ENCODE results near the gene MOGAT1.

MOGAT1 gene

GRCh38 chr2:222671259-222672067 is at the start of gene MOGAT1:
MOGAT1 (plus strand) TSS chr2:222671658; CDS start chr2:222671786, 128 bp downstream.
- peak; percentile 41 for DNase-seq

GRCh38 chr2:222621893-222622292 is 49.6 kb upstream of the MOGAT1 start:
- DNase-seq: no peak

GRCh38 chr2:222622910-222623309 is 48.5 kb upstream of the MOGAT1 start:
- no peak for DNase-seq

GRCh38 chr2:222623756-222624309 is 47.6 kb upstream of the MOGAT1 start:
- no peak for DNase-seq

- DNase-seq: no peak
These were observed 43.7 kb upstream of the MOGAT1 start for GRCh38 chr2:222627764-222628163.

GRCh38 chr2:222635295-222635694 is 36.2 kb upstream of the MOGAT1 start:
- DNase-seq: no peak

- no peak for DNase-seq
These were observed 34.4 kb upstream of the MOGAT1 start for GRCh38 chr2:222637067-222637466.

GRCh38 chr2:222641336-222641735 is 30.1 kb upstream of the MOGAT1 start:
- no peak for DNase-seq

- no peak for DNase-seq
These were observed 28.3 kb upstream of the MOGAT1 start for GRCh38 chr2:222643134-222643533.

- DNase-seq: no peak
These were observed 25.4 kb upstream of the MOGAT1 start for GRCh38 chr2:222646008-222646407.

- no peak for DNase-seq
These were observed 21.7 kb upstream of the MOGAT1 start for GRCh38 chr2:222649801-222650200.

GRCh38 chr2:222651718-222652418 is 19.6 kb upstream of the MOGAT1 start:
- DNase-seq: no peak

GRCh38 chr2:222652491-222653255 is 18.8 kb upstream of the MOGAT1 start:
- peak; percentile 33 for DNase-seq

- DNase-seq: no peak
These were observed 18.2 kb upstream of the MOGAT1 start for GRCh38 chr2:222653280-222653679.

GRCh38 chr2:222655787-222656525 is 15.5 kb upstream of the MOGAT1 start, which contains the start of gene FARSB:
FARSB (minus strand) TSS chr2:222656092; CDS start chr2:222656073, 19 bp downstream.
- peak; percentile 98 for DNase-seq

- DNase-seq: peak; percentile 27
These were observed 14.7 kb upstream of the MOGAT1 start for GRCh38 chr2:222656526-222657446.

- DNase-seq: no peak
These were observed 8.0 kb upstream of the MOGAT1 start for GRCh38 chr2:222663479-222663878.

GRCh38 chr2:222668494-222669154 is 2.8 kb upstream of the MOGAT1 start:
- no peak for DNase-seq

- DNase-seq: no peak
These were observed 2.1 kb upstream of the MOGAT1 start for GRCh38 chr2:222669353-222669752.

- no peak for DNase-seq
These were observed 1.0 kb upstream of the MOGAT1 start for GRCh38 chr2:222670191-222671038.
